HG02623 (cell line): ENCODE measurements around the gene RNF40.

Source experiments
- ATAC-seq: cut with Tn5 transposase; IDR thresholded peaks from one replicate; pipeline ENCODE4 v1.9.1; 2021; ENCODE audit warnings: moderate library complexity; ENCODE audit not compliant: unreplicated experiment

RNF40 gene

GRCh38 chr16:30761928-30762902 lies at the start of gene RNF40, which contains the start of gene CFAP119:
Gene RNF40 (plus strand): TSS chr16:30762322. CDS start chr16:30762546, 224 bp downstream.
Gene CFAP119 (minus strand): TSS chr16:30762062. CDS start chr16:30761748, 314 bp downstream.
- ATAC-seq = peak; percentile 83

- ATAC-seq = no peak
Observed at GRCh38 chr16:30715750-30716445, 46.2 kb upstream of the RNF40 start.

GRCh38 chr16:30720086-30720485 lies 42.0 kb upstream of the RNF40 start:
- ATAC-seq = no peak

- ATAC-seq = no peak
Observed at GRCh38 chr16:30720694-30721093, 41.4 kb upstream of the RNF40 start.

- no peak for ATAC-seq
Observed at GRCh38 chr16:30721167-30721566, 41.0 kb upstream of the RNF40 start.

- no peak for ATAC-seq
Observed at GRCh38 chr16:30721606-30722005, 40.5 kb upstream of the RNF40 start.

- no peak for ATAC-seq
Observed at GRCh38 chr16:30722443-30722842, 39.7 kb upstream of the RNF40 start.

- no peak for ATAC-seq
Observed at GRCh38 chr16:30722916-30723315, 39.2 kb upstream of the RNF40 start.

GRCh38 chr16:30723725-30724355 lies 38.3 kb upstream of the RNF40 start:
- ATAC-seq = no peak

- ATAC-seq = no peak
Observed at GRCh38 chr16:30724641-30725417, 37.3 kb upstream of the RNF40 start.

GRCh38 chr16:30725418-30725792 lies 36.7 kb upstream of the RNF40 start:
- ATAC-seq = no peak

- no peak for ATAC-seq
Observed at GRCh38 chr16:30728321-30728720, 33.8 kb upstream of the RNF40 start.

GRCh38 chr16:30728899-30729672 lies 33.0 kb upstream of the RNF40 start:
- no peak for ATAC-seq

- no peak for ATAC-seq
Observed at GRCh38 chr16:30731411-30731810, 30.7 kb upstream of the RNF40 start.

- no peak for ATAC-seq
Observed at GRCh38 chr16:30736995-30737793, 24.9 kb upstream of the RNF40 start.

- ATAC-seq = no peak
Observed at GRCh38 chr16:30737794-30738648, 24.1 kb upstream of the RNF40 start.

- no peak for ATAC-seq
Observed at GRCh38 chr16:30738984-30739951, 22.9 kb upstream of the RNF40 start.
